Endothelial cell of umbilical vein (primary cell): ENCODE results near the gene GRK6. TPM values are rescaled to one million over a fixed set of nuclear protein-coding genes. Genes with fewer than 3 reads are reported as not detected.
"Not testable (repeated sequence)": the region's sequence is repeated elsewhere in the genome, so short reads cannot be mapped to it uniquely, and the experiment has no call there.

Experiments
- BruUV-seq: library from RNA; stranded (reverse); fragments of 400-500 nt; replicated peaks from 2 replicates; lab custom pipeline; 2021; lab: Mats Ljungman, UMichigan
- CTCF ChIA-PET: fragments of 300-600, 350-600 bp; sonication (Branson Sonifier 250); formaldehyde crosslinking; loops from one replicate; lab custom pipeline; 2021; ENCODE audit warnings: antibody characterized with exemption, inconsistent platforms; lab: Charles Lee
- POLR2A ChIA-PET: fragments of 300-600, 350-600 bp; sonication (Branson Sonifier 250); formaldehyde crosslinking; loops from one replicate; lab custom pipeline; 2021; ENCODE audit warnings: antibody characterized with exemption, inconsistent platforms; lab: Charles Lee
- DNase-seq: peaks from one replicate; pipeline ENCODE4 v3.0.0-alpha.2; 2011; ENCODE audit warnings: low read depth, low spot score
- FAIRE-seq: peaks from 2 replicates; lab custom pipeline; 2011; peaks lifted over from hg19 to GRCh38; lab: Jason Lieb, UNC
- H2AFZ ChIP-seq: 2 replicates; pipeline ENCODE4 v1.6.0; 2012; ENCODE audit warnings: low read depth, low read length, control low read depth, inconsistent platforms
- H3K27ac ChIP-seq: 2 replicates; pipeline ENCODE4 v1.5.1; 2011; ENCODE audit warnings: low read depth, mild to moderate bottlenecking, control low read depth, low read length, moderate library complexity; ENCODE audit not compliant: insufficient read depth
- H3K27me3 ChIP-seq, 2 experiments: 2 replicates each; pipeline versions ENCODE4 v1.6.0 to v1.6.1; 2011; ENCODE audit warnings: low read length in 2 of 2, mixed read lengths in 1 of 2; ENCODE audit not compliant: control insufficient read depth in 2 of 2, insufficient read depth in 2 of 2
- H3K36me3 ChIP-seq, 2 experiments: 2 replicates in 1 of 2; 3 replicates in 1 of 2; pipeline ENCODE4 v1.5.1; 2011; ENCODE audit warnings: low read length in 2 of 2, mild to moderate bottlenecking in 1 of 2, moderate library complexity in 1 of 2; ENCODE audit not compliant: control insufficient read depth in 2 of 2, insufficient read depth in 2 of 2; ENCODE audit errors: extremely low read depth in 1 of 2
- H3K4me1 ChIP-seq: 3 replicates; pipeline ENCODE4 v1.5.1; 2011; ENCODE audit warnings: mild to moderate bottlenecking, low read length; ENCODE audit not compliant: control insufficient read depth, insufficient read depth; ENCODE audit errors: extremely low read depth
- H3K4me2 ChIP-seq: 2 replicates; pipeline ENCODE4 v1.6.1; 2011; ENCODE audit warnings: low read length, control low read depth, mixed read lengths; ENCODE audit not compliant: insufficient read depth
- H3K4me3 ChIP-seq, 3 experiments: fragments of 200-600 bp in 1 of 3; sonication (generic), shearing (Covaris generic) in 1 of 3; replicated peaks in 1 of 3; 2 replicates each; pipeline ENCODE4 v1.5.1; 2011 to 2016; ENCODE audit warnings: control low read depth in 3 of 3, low read length in 3 of 3, mild to moderate bottlenecking in 2 of 3, inconsistent platforms in 1 of 3, low read depth in 1 of 3, moderate library complexity in 1 of 3; ENCODE audit not compliant: insufficient read depth in 1 of 3
- H3K79me2 ChIP-seq: 2 replicates; pipeline ENCODE4 v1.6.0; 2012; ENCODE audit warnings: low read length, inconsistent platforms; ENCODE audit not compliant: control insufficient read depth, insufficient read depth
- H3K9ac ChIP-seq: replicated peaks from 2 replicates; pipeline ENCODE3; 2011; ENCODE audit warnings: low read length, control low read depth; ENCODE audit not compliant: insufficient read depth; ENCODE audit errors: extremely low read depth
- H3K9me1 ChIP-seq: replicated peaks from 3 replicates; pipeline ENCODE4 v1.6.0; 2011; ENCODE audit warnings: mild to moderate bottlenecking, low read length; ENCODE audit not compliant: control insufficient read depth, insufficient read depth; ENCODE audit errors: extremely low read depth
- H3K9me3 ChIP-seq: replicated peaks from 2 replicates; pipeline ENCODE4 v1.5.1; 2012; ENCODE audit warnings: low read length, inconsistent platforms; ENCODE audit not compliant: control insufficient read depth, insufficient read depth
- H4K20me1 ChIP-seq: replicated peaks from 2 replicates; pipeline ENCODE3; 2011; ENCODE audit warnings: mild to moderate bottlenecking, low read length; ENCODE audit not compliant: control insufficient read depth, insufficient read depth; ENCODE audit errors: extremely low read depth
- MYC ChIP-seq: IDR thresholded peaks from one replicate; pipeline ENCODE4 v1.6.1; 2011; ENCODE audit warnings: mild to moderate bottlenecking, low read depth, low read length
- POLR2A ChIP-seq: IDR thresholded peaks from 2 replicates; pipeline ENCODE4 v1.6.1; 2012; ENCODE audit warnings: low read depth, mild to moderate bottlenecking, control low read depth, low read length
- POLR2AphosphoS5 ChIP-seq: IDR thresholded peaks from 2 replicates; pipeline ENCODE4 v1.6.1; 2012; ENCODE audit warnings: low read depth, mild to moderate bottlenecking, control low read depth, low read length, moderate library complexity; ENCODE audit not compliant: insufficient read depth
- dilution Hi-C: fragments of 300-500 bp; cut with MboI; formaldehyde crosslinking; loops from one replicate; pipeline ENCODE4 v1.15.0; 2019; ENCODE audit warnings: low sequenced_read_pairs; ENCODE audit not compliant: extremely low pct_ligation_motif_present
- intact Hi-C: fragments of 100-400 bp; cut with micrococcal nuclease; formaldehyde crosslinking; loops from one replicate; pipeline ENCODE4 v1.10.0; 2022
- polyA plus RNA-seq, 4 experiments: library from polyadenylated mRNA; depleted of rRNA in 3 of 4; stranded (reverse) in 3 of 4; unstranded in 1 of 4; fragments of >200 nt; gene quantifications; 2 replicates each; pipeline versions ENCODE4 v1.2.1 to v1.2.3, GENCODE V29; 2011 to 2012; ENCODE audit warnings: missing spikeins in 1 of 4
- total RNA-seq: library from RNA; stranded (reverse); gene quantifications from 2 replicates; pipeline ENCODE4 v1.2.3, GENCODE V29; 2021

The GRK6 gene
- total and polyA plus RNA-seq, 2 donors (not counting 3 experiments of a cell fraction or from before 2014, with no cell fraction given) = 28.9 to 36.4 TPM

- BruUV-seq = no TSS peak
- CTCF ChIA-PET = interaction anchor here (1.1 to 2.5 kb wide), 6 partner anchors 8 to 87 kb away, joined by 3 to 21 read pairs (median 3); no protein-coding TSS in a partner anchor
Measured at GRCh38 chr5:177414481-177414880, 12.0 kb upstream of the GRK6 start.

GRCh38 chr5:177417081-177417480 is 9.4 kb upstream of the GRK6 start:
- H3K27ac ChIP-seq, H3K9me3 ChIP-seq, DNase-seq, intact Hi-C loops, H3K9ac ChIP-seq, H3K9me1 ChIP-seq, H4K20me1 ChIP-seq, H3K36me3 ChIP-seq, POLR2A ChIA-PET, H3K27me3 ChIP-seq, H3K4me1 ChIP-seq, H3K79me2 ChIP-seq, H3K4me2 ChIP-seq, H2AFZ ChIP-seq, H3K4me3 ChIP-seq, BruUV-seq, FAIRE-seq, dilution Hi-C loops: not testable (repeated sequence)
- CTCF ChIA-PET = interaction anchor here (1.2 to 1.6 kb wide), 3 partner anchors 10 to 39 kb away, joined by 3 to 6 read pairs (median 4); no protein-coding TSS in a partner anchor

More at GRCh38 chr5:177414481-177414880, 12.0 kb upstream of the GRK6 start:
- no peaks in the 10 kb centered on the region for H3K79me2 ChIP-seq
- no peak overlapping the region for H2AFZ ChIP-seq
- POLR2A ChIA-PET = interaction anchor here (1.3 kb wide), 1 partner anchor 12 kb away, joined by 8 read pairs; the partner anchor contains the start of gene GRK6
- dilution Hi-C loops = no loop called here
- intact Hi-C loops = no loop called here
- no peak overlapping the region for H3K27ac ChIP-seq
- no peaks in the 10 kb centered on the region for H3K9me3 ChIP-seq
- FAIRE-seq (no peak), DNase-seq (no peak)
- no peaks in the 10 kb centered on the region for H3K36me3 ChIP-seq
- no peak overlapping the region for H3K9ac ChIP-seq
- TF ChIP-seq POLR2AphosphoS5 = no peak
- TF ChIP-seq POLR2A = no peak
- TF ChIP-seq MYC = no peak
- H3K27me3 ChIP-seq = peaks cover 0 to 5% of the 10 kb centered on the region in 2 experiments
- no peaks in the 10 kb centered on the region for H3K4me1 ChIP-seq
- no peak overlapping the region for H3K4me3 ChIP-seq
- no peak overlapping the region for H3K4me2 ChIP-seq
- H3K9me1 ChIP-seq = no peaks in the 10 kb centered on the region
- H4K20me1 ChIP-seq = no peaks in the 10 kb centered on the region
